GM19238 (cell line): ENCODE results near the gene LRRC27.

Experiments
- DNase-seq: peaks from one replicate; pipeline ENCODE4 v3.0.0; 2011; ENCODE audit warnings: low spot score; ENCODE audit not compliant: insufficient read length

Gene LRRC27

GRCh38 chr10:132357286-132358058 lies 25.5 kb downstream of the LRRC27 start:
- DNase-seq, result no peak

- no peak for DNase-seq
These were observed 27.5 kb downstream of the LRRC27 start for GRCh38 chr10:132359305-132360040.

- DNase-seq, result no peak
These were observed 28.9 kb downstream of the LRRC27 start for GRCh38 chr10:132360766-132361447.

GRCh38 chr10:132361581-132362101 lies 29.6 kb downstream of the LRRC27 start:
- DNase-seq, result no peak

- DNase-seq, result no peak
These were observed 30.2 kb downstream of the LRRC27 start for GRCh38 chr10:132362151-132362611.

GRCh38 chr10:132363376-132363775 lies 31.4 kb downstream of the LRRC27 start:
- no peak for DNase-seq

- DNase-seq, result no peak
These were observed 32.1 kb downstream of the LRRC27 start for GRCh38 chr10:132363921-132364593.

- no peak for DNase-seq
These were observed 32.6 kb downstream of the LRRC27 start for GRCh38 chr10:132364594-132364970.

- no peak for DNase-seq
These were observed 33.1 kb downstream of the LRRC27 start for GRCh38 chr10:132365102-132365501.

- DNase-seq, result no peak
These were observed 34.0 kb downstream of the LRRC27 start for GRCh38 chr10:132366006-132366405.

GRCh38 chr10:132366499-132366898 lies 34.5 kb downstream of the LRRC27 start:
- DNase-seq, result no peak

GRCh38 chr10:132368391-132368790 lies 36.4 kb downstream of the LRRC27 start:
- no peak for DNase-seq

- DNase-seq, result no peak
These were observed 37.1 kb downstream of the LRRC27 start for GRCh38 chr10:132368881-132369635.

- DNase-seq, result no peak
These were observed 37.7 kb downstream of the LRRC27 start for GRCh38 chr10:132369636-132370185.

GRCh38 chr10:132370426-132371340 lies 38.7 kb downstream of the LRRC27 start:
- no peak for DNase-seq

- no peak for DNase-seq
These were observed 39.7 kb downstream of the LRRC27 start for GRCh38 chr10:132371641-132372081.

GRCh38 chr10:132372516-132373095 lies 40.6 kb downstream of the LRRC27 start:
- no peak for DNase-seq

GRCh38 chr10:132373241-132373955 lies 41.4 kb downstream of the LRRC27 start:
- DNase-seq, result no peak
